Prostate gland (tissue), 2 donors: ENCODE data around the gene IQCM.

ENCODE experiments used
- CTCF ChIP-seq, 4 experiments: fragments of 200-600 bp in 2 of 4; fragments of 450-650 bp in 2 of 4; sonication (generic) in 2 of 4; IDR thresholded peaks; 1 replicate in 3 of 4; 2 replicates in 1 of 4; pipeline ENCODE4 v1.5.1; 2016 to 2019; ENCODE audit warnings: antibody characterized with exemption in 4 of 4, mild to moderate bottlenecking in 2 of 4, moderate library complexity in 2 of 4
- POLR2A ChIP-seq: fragments of 450-650 bp; IDR thresholded peaks from one replicate; pipeline ENCODE4 v1.6.1; 2016; ENCODE audit warnings: antibody characterized with exemption, mild to moderate bottlenecking

- TF ChIP-seq POLR2A = no peak
- TF ChIP-seq CTCF (IDR thresholded peaks at IDR 0.05) = no peak
These were observed 41.8 kb upstream of the IQCM start for GRCh38 chr4:149857446-149857845.
